ENCODE results near the gene FBXO47. TPM values are rescaled to one million over a fixed set of nuclear protein-coding genes. Genes with fewer than 3 reads are reported as not detected.

The FBXO47 gene
- total RNA-seq, 1 donor from 2014 or later: not detected

GRCh38 chr17:38890410-38890746 lies 76.8 kb downstream of the FBXO47 start:
- Histone ChIP-seq H3K4me1 (peaks cover 10 to 43% of the 10 kb centered on the region in 2 donors), H3K27ac (peak overlapping the region; percentile 4 to 21), H3K27me3 (no peaks in the 10 kb centered on the region), H3K4me3 (no peak overlapping the region), H3K36me3 (peaks cover 53 to 66% of the 10 kb centered on the region in 2 donors), H3K9me3 (no peaks in the 10 kb centered on the region)
- TF ChIP-seq, protein P1, sequence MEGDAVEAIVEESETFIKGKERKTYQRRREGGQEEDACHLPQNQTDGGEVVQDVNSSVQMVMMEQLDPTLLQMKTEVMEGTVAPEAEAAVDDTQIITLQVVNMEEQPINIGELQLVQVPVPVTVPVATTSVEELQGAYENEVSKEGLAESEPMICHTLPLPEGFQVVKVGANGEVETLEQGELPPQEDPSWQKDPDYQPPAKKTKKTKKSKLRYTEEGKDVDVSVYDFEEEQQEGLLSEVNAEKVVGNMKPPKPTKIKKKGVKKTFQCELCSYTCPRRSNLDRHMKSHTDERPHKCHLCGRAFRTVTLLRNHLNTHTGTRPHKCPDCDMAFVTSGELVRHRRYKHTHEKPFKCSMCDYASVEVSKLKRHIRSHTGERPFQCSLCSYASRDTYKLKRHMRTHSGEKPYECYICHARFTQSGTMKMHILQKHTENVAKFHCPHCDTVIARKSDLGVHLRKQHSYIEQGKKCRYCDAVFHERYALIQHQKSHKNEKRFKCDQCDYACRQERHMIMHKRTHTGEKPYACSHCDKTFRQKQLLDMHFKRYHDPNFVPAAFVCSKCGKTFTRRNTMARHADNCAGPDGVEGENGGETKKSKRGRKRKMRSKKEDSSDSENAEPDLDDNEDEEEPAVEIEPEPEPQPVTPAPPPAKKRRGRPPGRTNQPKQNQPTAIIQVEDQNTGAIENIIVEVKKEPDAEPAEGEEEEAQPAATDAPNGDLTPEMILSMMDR (IDR thresholded peaks at IDR 0.05): no peak
- intact Hi-C loops (cut with DNase I): no loop called here
- DNase-seq (ENCODE audit: low spot score in 2 of 2): no peak

GRCh38 chr17:38889745-38890409 lies 77.3 kb downstream of the FBXO47 start:
- TF ChIP-seq, protein P1 (IDR thresholded peaks at IDR 0.05): no peak
- Histone ChIP-seq H3K4me1 (peaks cover 12 to 48% of the 10 kb centered on the region in 2 donors), H3K36me3 (peaks cover 50 to 71% of the 10 kb centered on the region in 2 donors)

DNA sequence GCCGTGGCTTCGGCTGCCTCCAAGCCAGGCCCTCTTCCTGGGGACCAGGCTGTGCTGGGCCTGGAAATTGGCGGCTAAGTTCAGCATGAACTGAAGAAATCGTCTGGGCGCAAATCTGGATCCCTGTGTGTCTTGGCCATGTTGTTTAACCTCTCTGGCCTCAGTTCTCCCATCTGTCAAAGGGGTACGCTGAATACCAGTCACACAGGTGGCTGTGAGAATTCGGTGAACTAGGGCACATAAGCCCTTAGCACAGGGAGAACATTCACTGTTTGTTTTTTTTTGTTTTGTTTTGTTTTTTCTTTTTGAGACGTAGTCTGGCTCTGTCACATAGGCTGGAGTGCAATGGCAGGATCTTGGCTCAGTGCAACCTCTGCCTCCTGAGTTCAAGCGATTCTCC lies 78.4 kb downstream of the FBXO47 start:
- Histone ChIP-seq H3K36me3 (peaks cover 51 to 70% of the 10 kb centered on the region in 2 donors), H3K27me3 (no peaks in the 10 kb centered on the region)
- intact Hi-C loops (cut with DNase I): no loop called here

More at GRCh38 chr17:38889745-38890409, 77.3 kb downstream of the FBXO47 start:
- H3K27me3 ChIP-seq: no peaks in the 10 kb centered on the region
- intact Hi-C loops (cut with DNase I): no loop called here
- DNase-seq (ENCODE audit: low spot score in 2 of 2): no peak
- H3K9me3 ChIP-seq: no peaks in the 10 kb centered on the region
- no peak overlapping the region for H3K4me3 ChIP-seq
- peak overlapping the region; percentile 4 to 21 for H3K27ac ChIP-seq

GRCh38 chr17:38886643-38887010 lies 80.6 kb downstream of the FBXO47 start:
- no peak for DNase-seq (ENCODE audit: low spot score in 2 of 2)
- Histone ChIP-seq H3K9me3 (no peaks in the 10 kb centered on the region), H3K4me3 (no peak overlapping the region), H3K4me1 (peaks cover 24 to 65% of the 10 kb centered on the region in 2 donors), H3K27me3 (no peaks in the 10 kb centered on the region), H3K27ac (peak overlapping the region in 1 of 2 donors; percentile 57), H3K36me3 (peaks cover 35 to 54% of the 10 kb centered on the region in 2 donors)
- TF ChIP-seq, protein P1 (IDR thresholded peaks at IDR 0.05): no peak
- intact Hi-C loops (cut with DNase I): no loop called here

More for the DNA sequence above, 78.4 kb downstream of the FBXO47 start:
- no peak overlapping the region for H3K4me3 ChIP-seq
- H3K27ac ChIP-seq: no peak overlapping the region
- no peak for DNase-seq (ENCODE audit: low spot score in 2 of 2)
- H3K4me1 ChIP-seq: peaks cover 11 to 56% of the 10 kb centered on the region in 2 donors
- TF ChIP-seq, protein P1 (IDR thresholded peaks at IDR 0.05): no peak
- H3K9me3 ChIP-seq: no peaks in the 10 kb centered on the region

Other genes with a start within 250 kb of the FBXO47 start
- gene CISD3, start 237.1 kb downstream of the FBXO47 start, total RNA-seq: 27.6 TPM
- gene PCGF2, start 219.1 kb downstream of the FBXO47 start, total RNA-seq: 64.8 TPM
- 189 TPM for gene PSMB3, start 214.7 kb downstream of the FBXO47 start, total RNA-seq
- gene PIP4K2B, start 167.8 kb downstream of the FBXO47 start, total RNA-seq: 45.0 TPM
- gene CWC25, start 142.1 kb downstream of the FBXO47 start, total RNA-seq: 65.2 TPM
- gene RPL23, start 113.7 kb downstream of the FBXO47 start, total RNA-seq: 1,091 TPM
- 300 TPM for gene LASP1, start 97.3 kb downstream of the FBXO47 start, total RNA-seq
- gene PLXDC1, start 184.2 kb upstream of the FBXO47 start, total RNA-seq: 23.8 TPM
- gene ARL5C, start 198.8 kb upstream of the FBXO47 start, total RNA-seq: not detected
- gene CACNB1, start 230.3 kb upstream of the FBXO47 start, total RNA-seq: 9.6 TPM
- gene RPL19, start 232.9 kb upstream of the FBXO47 start, total RNA-seq: 1,889 TPM